Progenitor cell of endocrine pancreas (in vitro differentiated cells): ENCODE measurements around the gene FBXO5. TPM values are rescaled to one million over a fixed set of nuclear protein-coding genes. Genes with fewer than 3 reads are reported as not detected.

Source experiments
- DNase-seq: peaks from one replicate; pipeline ENCODE4 v3.0.0; 2021; ENCODE audit warnings: low spot score; ENCODE audit not compliant: unreplicated experiment
- H3K27ac Mint-ChIP-seq: 2 replicates; pipeline ENCODE4 v1.8.0; 2021; ENCODE audit warnings: mild to moderate bottlenecking, moderate library complexity, mixed read lengths
- H3K27me3 Mint-ChIP-seq: 2 replicates; pipeline ENCODE4 v1.8.0; 2021; ENCODE audit warnings: mixed read lengths
- H3K36me3 Mint-ChIP-seq: 2 replicates; pipeline ENCODE4 v1.8.0; 2022; ENCODE audit warnings: mixed read lengths; ENCODE audit not compliant: insufficient read depth
- H3K4me1 Mint-ChIP-seq: 2 replicates; pipeline ENCODE4 v1.8.0; 2021; ENCODE audit warnings: low read depth, mixed read lengths
- H3K4me3 Mint-ChIP-seq: 2 replicates; pipeline ENCODE4 v1.8.0; 2021; ENCODE audit warnings: low read depth, mild to moderate bottlenecking, moderate library complexity, mixed read lengths
- H3K9me3 Mint-ChIP-seq: 2 replicates; pipeline ENCODE4 v1.8.0; 2021; ENCODE audit warnings: low read depth, mixed read lengths
- total RNA-seq: library from RNA; stranded (reverse); gene quantifications from 2 replicates; pipeline ENCODE4 v1.2.1, GENCODE V29; 2021
- TF ChIP-seq, protein P1 (sequence below): fragments of 200-600 bp; sonication (generic); IDR thresholded peaks from one replicate; pipeline ENCODE4 v1.5.0; 2021; ENCODE audit warnings: antibody characterized with exemption, mild to moderate bottlenecking; ENCODE audit not compliant: unreplicated experiment

The FBXO5 gene
- total RNA-seq, 1 donor from 2014 or later, result 21.8 TPM

DNA sequence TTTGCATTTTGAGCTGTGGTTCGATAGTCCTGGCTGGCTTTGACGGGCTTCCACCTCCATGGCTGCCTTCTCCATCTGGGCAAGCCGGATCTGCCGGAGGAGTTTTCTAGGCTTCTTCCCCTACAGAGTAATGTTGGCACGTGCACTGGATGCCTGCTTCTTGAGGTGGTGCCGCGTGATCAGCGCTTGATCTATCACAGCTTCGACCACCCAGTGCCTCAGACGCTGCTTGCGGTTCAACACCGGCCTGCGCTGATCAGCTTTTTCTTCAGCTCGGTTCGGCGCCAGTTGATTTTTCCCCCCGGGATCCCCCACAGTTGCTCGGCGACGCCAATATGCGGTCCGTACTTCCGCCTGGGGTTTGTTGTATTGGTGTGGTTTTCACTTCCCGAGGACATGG lies 23.5 kb downstream of the FBXO5 start:
- Mint-ChIP-seq H3K9me3 (no peaks in the 10 kb centered on the region), H3K4me3 (no peak overlapping the region), H3K36me3 (no peaks in the 10 kb centered on the region), H3K27ac (no peak overlapping the region), H3K27me3 (no peaks in the 10 kb centered on the region), H3K4me1 (no peaks in the 10 kb centered on the region)
- TF ChIP-seq, protein P1, sequence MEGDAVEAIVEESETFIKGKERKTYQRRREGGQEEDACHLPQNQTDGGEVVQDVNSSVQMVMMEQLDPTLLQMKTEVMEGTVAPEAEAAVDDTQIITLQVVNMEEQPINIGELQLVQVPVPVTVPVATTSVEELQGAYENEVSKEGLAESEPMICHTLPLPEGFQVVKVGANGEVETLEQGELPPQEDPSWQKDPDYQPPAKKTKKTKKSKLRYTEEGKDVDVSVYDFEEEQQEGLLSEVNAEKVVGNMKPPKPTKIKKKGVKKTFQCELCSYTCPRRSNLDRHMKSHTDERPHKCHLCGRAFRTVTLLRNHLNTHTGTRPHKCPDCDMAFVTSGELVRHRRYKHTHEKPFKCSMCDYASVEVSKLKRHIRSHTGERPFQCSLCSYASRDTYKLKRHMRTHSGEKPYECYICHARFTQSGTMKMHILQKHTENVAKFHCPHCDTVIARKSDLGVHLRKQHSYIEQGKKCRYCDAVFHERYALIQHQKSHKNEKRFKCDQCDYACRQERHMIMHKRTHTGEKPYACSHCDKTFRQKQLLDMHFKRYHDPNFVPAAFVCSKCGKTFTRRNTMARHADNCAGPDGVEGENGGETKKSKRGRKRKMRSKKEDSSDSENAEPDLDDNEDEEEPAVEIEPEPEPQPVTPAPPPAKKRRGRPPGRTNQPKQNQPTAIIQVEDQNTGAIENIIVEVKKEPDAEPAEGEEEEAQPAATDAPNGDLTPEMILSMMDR, result no peak
- no peak for DNase-seq

- Mint-ChIP-seq H3K4me3 (no peak overlapping the region), H3K9me3 (no peaks in the 10 kb centered on the region), H3K27ac (no peak overlapping the region), H3K36me3 (no peaks in the 10 kb centered on the region), H3K27me3 (no peaks in the 10 kb centered on the region), H3K4me1 (no peaks in the 10 kb centered on the region)
- TF ChIP-seq, protein P1, result no peak
- DNase-seq, result no peak
Measured at GRCh38 chr6:152957796-152958195, 25.0 kb downstream of the FBXO5 start.

- no peak overlapping the region for H3K4me3 Mint-ChIP-seq
Measured at GRCh38 chr6:152954443-152954842, 28.4 kb downstream of the FBXO5 start.

DNA sequence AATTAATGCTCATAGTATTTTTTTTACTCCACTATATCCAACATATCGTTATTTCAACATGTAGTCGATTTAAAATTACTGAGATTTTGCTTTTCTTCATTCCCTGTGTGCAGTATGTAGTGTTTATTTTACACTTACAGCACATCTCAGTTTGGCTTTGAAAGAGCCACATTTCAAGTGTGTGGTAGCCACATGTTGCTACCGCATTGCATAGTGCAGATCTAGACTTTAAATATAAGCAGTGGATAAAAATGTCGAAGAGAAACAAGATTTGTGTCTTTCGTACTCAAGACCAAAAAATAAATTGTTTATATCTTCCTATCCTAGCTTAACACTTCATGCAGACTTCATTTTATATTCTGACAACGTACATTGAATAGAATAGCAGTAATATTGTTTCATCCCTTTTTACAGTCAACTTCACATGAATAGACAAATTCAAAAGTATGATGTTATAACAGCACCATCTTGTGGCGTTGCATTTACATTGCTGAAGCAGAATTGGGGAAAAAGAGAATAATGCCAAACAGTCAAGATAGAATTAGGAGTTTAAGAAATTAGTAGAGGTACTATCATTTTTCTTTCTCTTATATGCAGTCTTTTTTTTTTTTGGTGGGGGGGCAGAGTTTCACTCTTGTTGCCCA lies 29.9 kb downstream of the FBXO5 start:
- Mint-ChIP-seq H3K4me3 (no peak overlapping the region), H3K27ac (no peak overlapping the region), H3K4me1 (peaks cover 2% of the 10 kb centered on the region), H3K9me3 (no peaks in the 10 kb centered on the region), H3K36me3 (no peaks in the 10 kb centered on the region), H3K27me3 (no peaks in the 10 kb centered on the region)
- no peak for DNase-seq
- TF ChIP-seq, protein P1, result peak; percentile 64

More at GRCh38 chr6:152954443-152954842, 28.4 kb downstream of the FBXO5 start:
- Mint-ChIP-seq H3K4me1 (no peaks in the 10 kb centered on the region), H3K27ac (no peak overlapping the region), H3K27me3 (no peaks in the 10 kb centered on the region), H3K36me3 (no peaks in the 10 kb centered on the region), H3K9me3 (no peaks in the 10 kb centered on the region)
- TF ChIP-seq, protein P1, result peak; percentile 13
- no peak for DNase-seq

GRCh38 chr6:152952045-152952444 lies 30.8 kb downstream of the FBXO5 start:
- Mint-ChIP-seq H3K4me1 (peaks cover 2% of the 10 kb centered on the region), H3K27ac (no peak overlapping the region), H3K9me3 (no peaks in the 10 kb centered on the region), H3K36me3 (no peaks in the 10 kb centered on the region), H3K27me3 (no peaks in the 10 kb centered on the region), H3K4me3 (no peak overlapping the region)
- TF ChIP-seq, protein P1, result no peak
- DNase-seq, result no peak
